Ovary (tissue), 3 donors: Measurements from ENCODE around the gene CHSY3.

Experiments
- CTCF ChIP-seq, 3 donors: fragments of 450-650 bp in 2 of 3; fragments of 200-600 bp in 1 of 3; IDR thresholded peaks; one replicate each; pipeline versions ENCODE4 v1.5.1 to v1.8.0; 2016 to 2022; ENCODE audit warnings: antibody characterized with exemption in 3 of 3, mild to moderate bottlenecking in 1 of 3
- EP300 ChIP-seq: sonication (generic); formaldehyde crosslinking; IDR thresholded peaks from one replicate; pipeline ENCODE4 v1.6.1; 2017; ENCODE audit warnings: antibody characterized with exemption
- POLR2A ChIP-seq: fragments of 450-650 bp; IDR thresholded peaks from one replicate; pipeline ENCODE4 v1.6.1; 2017; ENCODE audit warnings: antibody characterized with exemption, mild to moderate bottlenecking, moderate library complexity
- donor health status: DM: no; HTN: no; CAD: no.

- TF ChIP-seq EP300: no peak
- TF ChIP-seq CTCF (IDR thresholded peaks at IDR 0.05): no peak
- no peak for TF ChIP-seq POLR2A
Measured at GRCh38 chr5:130116462-130116861, 212.2 kb downstream of the CHSY3 start.
